GM21825 (cell line): Measurements from ENCODE around the gene HDAC7.

Source experiments
- ATAC-seq: cut with Tn5 transposase; IDR thresholded peaks from one replicate; pipeline ENCODE4 v1.9.1; 2021; ENCODE audit warnings: mild to moderate bottlenecking, moderate library complexity; ENCODE audit not compliant: unreplicated experiment

Gene HDAC7

DNA sequence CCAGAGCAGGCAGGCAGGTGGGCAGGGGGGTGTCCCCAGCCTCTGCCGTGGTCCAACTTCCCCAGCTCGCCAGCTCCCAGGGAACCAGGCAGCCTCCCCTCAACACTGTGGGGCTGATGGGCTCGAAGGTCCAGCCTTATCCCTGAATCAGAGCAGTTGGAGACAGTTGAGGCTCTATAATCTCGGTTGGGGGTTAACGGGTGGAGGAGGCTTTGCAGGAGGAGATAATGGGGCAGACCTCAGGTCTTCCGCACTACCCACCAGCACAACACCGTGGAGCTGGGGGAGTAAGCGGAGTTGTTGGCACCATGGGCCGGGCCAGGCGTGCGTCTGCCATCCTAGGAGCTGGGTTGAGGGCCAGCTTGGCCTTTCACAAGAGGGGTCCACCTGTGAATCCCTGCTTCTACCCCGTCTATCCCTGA, 13.9 kb upstream of the HDAC7 start:
- ATAC-seq = no peak

- peak; percentile 42 for ATAC-seq
These were observed 12.7 kb upstream of the HDAC7 start for GRCh38 chr12:47832263-47832933.

- ATAC-seq = no peak
These were observed 9.9 kb upstream of the HDAC7 start for GRCh38 chr12:47829584-47829983.

- ATAC-seq = no peak
These were observed 9.3 kb upstream of the HDAC7 start for GRCh38 chr12:47828976-47829482.

DNA sequence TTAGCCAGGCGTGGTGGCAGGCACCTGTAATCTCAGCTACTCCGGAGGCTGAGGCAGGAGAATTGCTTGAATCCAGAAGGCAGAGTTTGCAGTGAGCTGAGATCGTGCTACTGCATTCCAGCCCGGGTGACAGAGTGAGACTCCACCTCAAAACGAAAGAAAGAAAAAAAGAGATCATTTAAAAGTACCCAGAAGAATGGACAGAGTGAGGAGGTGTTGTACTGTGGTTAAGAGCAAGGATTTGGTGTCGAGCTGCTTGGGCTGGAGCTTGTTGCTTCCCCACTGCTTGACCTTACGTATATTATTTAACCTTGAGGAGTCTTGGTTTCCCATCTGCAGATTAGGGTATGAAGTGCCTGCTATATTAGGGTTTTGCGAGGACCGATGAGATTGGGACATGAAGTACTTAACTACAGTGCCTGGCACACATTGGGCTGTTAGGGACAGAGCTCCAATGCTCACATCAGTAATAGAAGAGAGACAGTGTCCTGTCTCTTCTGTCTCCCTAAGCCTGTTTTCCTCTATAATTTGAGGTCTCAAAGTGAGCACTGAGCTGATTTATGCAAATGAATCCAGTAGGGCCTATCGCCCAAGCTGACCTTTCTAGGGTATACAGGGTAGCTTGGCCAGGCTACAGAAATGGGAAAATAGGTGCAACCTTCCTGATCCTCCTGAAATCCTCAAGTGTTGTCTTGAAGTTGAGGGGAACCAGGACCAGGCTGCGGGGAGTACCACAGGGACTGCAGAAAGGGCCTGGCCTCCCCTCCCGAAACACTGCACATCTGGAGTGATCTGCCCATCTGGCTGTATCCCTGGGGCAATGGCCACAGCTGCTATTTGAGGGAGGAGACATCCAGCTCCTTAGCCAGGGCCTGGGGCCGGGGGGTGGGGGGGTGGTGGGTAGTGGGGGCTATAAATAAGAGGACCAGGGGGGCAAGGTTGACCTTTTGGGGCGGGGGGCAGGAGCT, 8.6 kb upstream of the HDAC7 start:
- no peak for ATAC-seq

DNA sequence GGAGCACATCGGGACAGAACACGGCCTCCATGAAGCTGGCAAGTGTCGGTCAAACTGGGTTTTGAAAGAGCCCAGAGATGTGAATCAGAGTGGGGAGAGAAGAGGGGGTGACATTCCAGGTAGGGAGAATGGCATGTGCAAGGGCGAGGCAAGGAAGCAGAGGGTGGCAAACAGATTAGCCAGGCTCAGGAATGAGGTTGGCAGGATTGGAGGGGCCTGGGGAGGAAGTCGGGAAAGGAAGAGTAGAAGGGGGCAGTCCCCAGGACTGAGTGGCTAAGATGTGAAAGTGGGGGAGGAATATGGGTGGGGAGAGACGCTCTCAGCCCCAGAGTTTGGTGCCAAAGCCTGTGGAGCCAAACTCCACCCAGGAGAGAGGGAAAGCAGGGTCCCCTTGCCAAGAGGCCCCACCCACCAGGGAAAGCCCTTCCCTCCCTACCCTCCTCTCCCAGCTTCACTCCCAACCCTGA, 5.5 kb upstream of the HDAC7 start:
- ATAC-seq = no peak

- ATAC-seq = no peak
These were observed 4.9 kb upstream of the HDAC7 start for GRCh38 chr12:47824635-47825034.

GRCh38 chr12:47824198-47824597, 4.5 kb upstream of the HDAC7 start:
- ATAC-seq = no peak

DNA sequence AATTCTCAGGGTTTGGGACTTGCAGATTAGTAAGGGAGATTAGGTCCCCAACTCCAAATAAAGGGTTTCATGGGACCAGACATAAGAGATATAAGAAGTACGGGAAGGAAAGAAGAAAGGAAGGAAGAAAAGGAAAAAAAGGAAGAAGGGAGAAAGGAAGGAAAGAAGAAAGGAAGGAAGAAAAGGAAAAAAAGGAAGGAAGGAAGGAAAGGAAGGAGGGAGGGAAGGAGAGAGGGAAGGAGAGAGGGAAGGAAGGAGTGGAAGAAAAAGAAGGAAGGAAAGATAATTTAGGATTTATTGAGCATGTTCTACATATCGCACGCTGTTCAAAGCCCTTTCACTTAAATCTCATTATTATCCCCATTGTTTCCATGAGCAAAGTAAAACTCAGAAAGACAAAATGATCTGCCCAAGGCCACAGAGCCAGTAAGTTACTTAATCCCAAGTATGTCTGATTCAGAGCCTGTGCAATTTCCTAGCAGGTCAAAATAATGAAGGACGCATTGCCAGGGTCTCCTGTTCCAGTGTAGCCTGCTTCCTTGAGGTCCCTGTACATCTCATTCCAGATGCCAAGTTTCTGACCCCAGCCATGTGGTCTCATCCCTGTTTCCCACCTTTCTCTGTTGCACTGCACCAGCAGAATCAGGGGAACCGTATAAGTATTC, 3.9 kb upstream of the HDAC7 start:
- no peak for ATAC-seq

DNA sequence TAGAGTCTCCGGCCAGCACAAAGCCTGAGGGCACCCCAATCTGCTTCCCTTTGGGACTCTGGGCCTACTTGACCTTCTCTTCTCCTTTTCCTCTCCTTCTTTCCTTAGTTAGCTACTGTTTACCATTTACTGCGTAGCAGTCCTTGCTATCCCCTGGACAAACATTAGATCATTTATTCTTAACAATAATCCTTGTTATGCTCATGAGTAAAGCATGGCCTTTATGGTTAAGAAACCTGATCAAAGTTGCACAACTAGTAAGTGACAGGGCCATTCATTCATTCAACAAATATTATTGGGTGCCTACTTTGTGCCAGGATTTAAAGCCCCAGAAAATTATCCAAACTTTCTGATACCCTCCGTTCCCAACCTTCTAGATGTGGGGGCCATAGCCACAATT, 3.2 kb upstream of the HDAC7 start:
- ATAC-seq = no peak

- no peak for ATAC-seq
These were observed 2.7 kb upstream of the HDAC7 start for GRCh38 chr12:47822401-47822800.

GRCh38 chr12:47821346-47821706, 1.6 kb upstream of the HDAC7 start:
- no peak for ATAC-seq

DNA sequence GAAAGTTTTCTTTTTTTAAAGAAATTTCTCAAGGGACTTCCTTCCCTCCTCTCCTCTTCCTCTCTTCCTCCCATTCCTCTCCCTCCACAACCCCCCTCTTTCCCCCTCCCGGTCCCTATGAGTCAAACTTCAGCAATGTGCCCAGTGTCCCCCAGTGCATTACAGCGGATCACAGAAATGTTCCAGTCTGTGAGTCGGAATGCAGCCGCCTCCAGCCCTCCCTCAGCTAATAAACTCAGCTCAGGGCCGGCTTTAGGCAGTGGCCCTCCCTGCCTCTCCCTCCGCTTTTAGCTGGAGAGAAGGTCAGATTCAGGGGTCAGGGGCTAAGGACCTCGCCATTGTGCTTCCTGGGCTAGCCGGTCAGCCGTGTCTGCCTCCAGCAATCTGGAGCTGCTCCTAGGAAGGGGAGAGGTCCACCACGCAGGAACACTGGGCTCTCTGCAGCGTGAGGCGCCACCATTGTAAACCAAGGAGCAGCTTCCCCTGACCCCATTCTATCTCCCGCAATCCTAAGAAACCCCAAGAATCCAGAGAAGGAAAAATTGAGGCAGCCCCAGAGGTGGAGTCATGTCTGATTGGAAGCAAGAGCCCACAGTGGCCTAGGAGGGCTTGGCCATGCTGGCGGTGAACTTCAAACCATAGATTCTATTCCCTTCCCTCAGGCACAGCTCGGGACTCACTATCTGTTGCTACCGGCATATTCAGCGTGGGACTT, 1.1 kb upstream of the HDAC7 start:
- no peak for ATAC-seq

GRCh38 chr12:47819138-47819895, 386 bp downstream of the HDAC7 start:
- peak; percentile 34 for ATAC-seq

GRCh38 chr12:47818467-47819137, 1.1 kb downstream of the HDAC7 start:
- ATAC-seq = peak; percentile 8

- no peak for ATAC-seq
These were observed 1.7 kb downstream of the HDAC7 start for GRCh38 chr12:47818007-47818376.

GRCh38 chr12:47817272-47818006, 2.3 kb downstream of the HDAC7 start:
- ATAC-seq = no peak

DNA sequence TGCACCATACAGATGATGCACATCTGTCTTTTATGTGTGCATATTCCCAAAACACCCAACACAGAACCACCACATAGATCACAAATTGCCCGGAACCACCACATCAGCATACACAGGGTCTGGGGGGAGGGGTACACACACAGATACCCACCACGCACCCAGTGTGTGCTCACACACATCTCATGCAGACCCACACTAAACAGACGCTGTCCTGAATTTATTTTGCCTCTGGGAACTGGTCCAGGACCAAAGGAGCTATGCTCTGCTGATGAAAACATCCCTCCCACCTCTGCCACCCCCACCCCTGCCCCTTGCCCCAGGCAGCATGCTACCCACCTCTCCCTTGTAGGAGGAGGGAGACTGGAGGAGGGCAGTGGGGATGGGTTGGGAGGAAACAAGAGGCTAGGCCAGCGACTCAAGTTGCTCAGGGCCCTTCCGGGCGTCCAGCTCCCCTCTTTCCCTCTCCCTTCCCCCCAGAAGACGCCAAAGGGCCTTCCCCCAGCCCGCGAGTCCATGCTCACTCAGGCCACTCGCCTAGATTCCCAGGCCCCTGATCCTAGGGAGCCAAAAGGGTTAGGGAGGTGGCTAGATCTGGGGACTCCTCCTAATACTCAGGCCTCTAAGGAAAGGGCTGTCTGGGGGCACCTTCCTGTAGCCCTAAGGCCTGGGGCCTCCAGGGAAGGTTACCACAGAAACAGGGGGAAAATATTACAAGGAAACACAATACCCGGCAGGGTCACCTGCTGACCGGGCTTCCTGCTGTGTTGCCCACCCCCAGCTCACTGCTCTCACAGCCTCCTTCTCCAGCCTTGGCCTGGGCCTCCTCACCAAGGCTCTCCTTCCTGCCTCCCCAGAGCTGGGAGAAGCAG, 3.1 kb downstream of the HDAC7 start:
- no peak for ATAC-seq
